Measurements from ENCODE around the gene DHRS13.
"Not testable (repeated sequence)": the region's sequence is repeated elsewhere in the genome, so short reads cannot be mapped to it uniquely, and the experiment has no call there.

DHRS13 gene

DNA sequence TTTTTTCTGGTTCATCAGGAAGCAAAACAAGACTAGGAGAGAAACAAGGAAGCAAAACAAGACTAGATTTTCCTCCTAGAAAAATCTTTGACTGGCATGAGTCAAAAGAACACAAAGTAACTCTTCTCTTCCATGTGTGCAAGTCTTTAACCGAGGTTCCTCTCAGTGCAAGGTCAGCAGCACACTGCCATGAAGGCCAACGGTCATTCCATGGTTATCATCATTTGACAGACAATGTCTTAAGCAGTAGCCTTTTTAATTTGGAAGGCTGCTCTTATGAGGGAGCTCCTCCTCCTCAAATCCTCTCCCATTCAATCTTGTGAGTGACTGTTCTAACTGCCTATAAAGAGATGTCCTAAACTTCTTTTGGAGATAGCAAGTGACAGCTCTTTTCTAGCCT lies 15.4 kb upstream of the DHRS13 start:
- H3K4me3 Mint-ChIP-seq, result no peak overlapping the region
- ATAC-seq (replicated peaks) (no peak), DNase-seq (no peak)
- H3K9me3 Mint-ChIP-seq, result no peaks in the 10 kb centered on the region
- no peak overlapping the region for H3K27ac Mint-ChIP-seq
- H3K27me3 Mint-ChIP-seq, result no peaks in the 10 kb centered on the region
- peaks cover 50 to 72% of the 10 kb centered on the region in 2 donors for H3K36me3 Mint-ChIP-seq
- peaks cover 0 to 1% of the 10 kb centered on the region in 2 donors for H3K4me1 Mint-ChIP-seq

DNA sequence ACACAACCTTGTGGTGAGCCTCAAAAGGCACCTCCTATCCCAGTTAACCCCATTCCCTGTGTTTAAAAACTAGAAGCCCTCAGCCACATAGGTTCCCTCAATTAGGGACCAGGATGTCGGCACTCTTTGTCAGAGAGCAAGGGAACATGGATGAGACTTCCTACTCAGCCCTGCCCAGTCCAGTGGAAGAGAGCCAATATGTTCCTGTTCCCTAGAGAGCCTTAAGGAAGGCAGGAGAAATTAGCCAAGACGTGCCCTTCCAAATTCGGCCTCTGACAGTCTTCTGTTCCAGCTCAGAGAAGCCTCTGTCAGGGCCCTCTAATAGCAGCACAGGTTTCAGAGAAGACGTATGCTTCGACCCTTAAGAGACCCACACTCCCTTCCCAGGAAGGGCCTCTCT lies 14.6 kb upstream of the DHRS13 start:
- peaks cover 52 to 74% of the 10 kb centered on the region in 2 donors for H3K36me3 Mint-ChIP-seq
- no peak for DNase-seq
- no peak overlapping the region for H3K4me3 Mint-ChIP-seq
- H3K4me1 Mint-ChIP-seq, result peaks cover 0 to 1% of the 10 kb centered on the region in 2 donors
- no peaks in the 10 kb centered on the region for H3K9me3 Mint-ChIP-seq
- no peak for ATAC-seq (replicated peaks)
- no peaks in the 10 kb centered on the region for H3K27me3 Mint-ChIP-seq
- peak overlapping the region; percentile 25 for H3K27ac Mint-ChIP-seq

GRCh38 chr17:28917029-28917428 lies 14.2 kb upstream of the DHRS13 start:
- no peaks in the 10 kb centered on the region for H3K27me3 Mint-ChIP-seq
- H3K4me1 Mint-ChIP-seq, result peaks cover 0 to 1% of the 10 kb centered on the region in 2 donors
- no peak for ATAC-seq (replicated peaks)
- H3K9me3 Mint-ChIP-seq, result no peaks in the 10 kb centered on the region
- peaks cover 55 to 76% of the 10 kb centered on the region in 2 donors for H3K36me3 Mint-ChIP-seq
- no peak for DNase-seq
- peak overlapping the region; percentile 9 for H3K27ac Mint-ChIP-seq
- H3K4me3 Mint-ChIP-seq, result no peak overlapping the region

DNA sequence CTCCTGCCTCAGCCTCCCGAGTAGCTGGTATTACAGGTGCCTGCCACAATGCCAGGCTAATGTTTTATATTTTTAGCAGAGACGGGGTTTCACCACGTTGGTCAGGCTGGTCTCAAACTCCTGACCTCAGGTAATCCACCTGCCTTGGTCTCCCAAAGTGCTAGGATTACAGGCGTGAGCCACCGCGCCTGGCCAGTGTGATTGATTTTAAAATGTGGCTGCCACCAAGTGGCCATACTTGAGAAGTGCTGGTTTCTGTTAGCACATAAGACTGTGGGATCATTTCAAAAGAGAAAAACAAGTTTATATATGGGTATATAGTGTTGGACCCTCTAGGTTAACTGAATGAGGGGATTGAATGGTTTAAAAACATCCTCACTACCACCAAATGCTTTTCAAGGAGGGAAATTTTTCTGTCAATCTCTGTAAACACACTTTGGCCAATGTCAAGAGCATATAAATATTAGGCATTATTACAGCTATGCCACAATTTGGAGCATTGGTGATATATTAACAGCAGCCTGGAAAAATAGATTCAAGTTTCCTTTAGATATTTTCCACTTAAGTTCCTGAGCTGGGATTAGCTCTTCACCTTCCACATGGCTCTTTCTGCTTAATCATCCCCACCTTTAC lies 13.5 kb upstream of the DHRS13 start:
- peaks cover 54 to 74% of the 10 kb centered on the region in 2 donors for H3K36me3 Mint-ChIP-seq
- H3K4me3 Mint-ChIP-seq, result no peak overlapping the region
- no peaks in the 10 kb centered on the region for H3K27me3 Mint-ChIP-seq
- peaks cover 0 to 1% of the 10 kb centered on the region in 2 donors for H3K4me1 Mint-ChIP-seq
- DNase-seq (no peak), ATAC-seq (replicated peaks) (peak; percentile 73 to 86)
- H3K27ac Mint-ChIP-seq, result peak overlapping the region; percentile 16
- no peaks in the 10 kb centered on the region for H3K9me3 Mint-ChIP-seq

DNA sequence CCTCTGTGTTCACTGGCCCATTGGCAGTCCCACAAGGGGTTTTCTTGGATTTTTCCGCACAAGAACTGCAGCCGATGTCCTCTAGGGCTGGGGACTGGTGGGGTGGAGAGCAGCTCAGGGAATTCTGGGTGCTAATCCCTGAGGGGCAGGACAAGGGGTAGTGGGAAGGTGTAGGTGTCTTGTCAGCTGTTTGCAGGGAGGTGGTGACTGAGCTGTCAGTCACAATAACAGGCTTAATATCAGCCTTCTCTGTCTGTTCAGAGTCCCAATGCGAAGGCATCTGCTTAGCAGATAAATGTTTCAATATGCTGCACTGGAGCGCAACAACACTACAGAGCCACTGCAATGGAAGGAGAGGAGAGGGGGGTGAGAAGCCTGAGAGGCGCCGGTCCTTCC lies 10.1 kb upstream of the DHRS13 start:
- no peaks in the 10 kb centered on the region for H3K9me3 Mint-ChIP-seq
- H3K27ac Mint-ChIP-seq, result peak overlapping the region; percentile 62
- H3K36me3 Mint-ChIP-seq, result peaks cover 51 to 70% of the 10 kb centered on the region in 2 donors
- peaks cover 0 to 1% of the 10 kb centered on the region in 2 donors for H3K4me1 Mint-ChIP-seq
- no peak for ATAC-seq (replicated peaks)
- DNase-seq, result no peak
- no peaks in the 10 kb centered on the region for H3K27me3 Mint-ChIP-seq
- no peak overlapping the region for H3K4me3 Mint-ChIP-seq

DNA sequence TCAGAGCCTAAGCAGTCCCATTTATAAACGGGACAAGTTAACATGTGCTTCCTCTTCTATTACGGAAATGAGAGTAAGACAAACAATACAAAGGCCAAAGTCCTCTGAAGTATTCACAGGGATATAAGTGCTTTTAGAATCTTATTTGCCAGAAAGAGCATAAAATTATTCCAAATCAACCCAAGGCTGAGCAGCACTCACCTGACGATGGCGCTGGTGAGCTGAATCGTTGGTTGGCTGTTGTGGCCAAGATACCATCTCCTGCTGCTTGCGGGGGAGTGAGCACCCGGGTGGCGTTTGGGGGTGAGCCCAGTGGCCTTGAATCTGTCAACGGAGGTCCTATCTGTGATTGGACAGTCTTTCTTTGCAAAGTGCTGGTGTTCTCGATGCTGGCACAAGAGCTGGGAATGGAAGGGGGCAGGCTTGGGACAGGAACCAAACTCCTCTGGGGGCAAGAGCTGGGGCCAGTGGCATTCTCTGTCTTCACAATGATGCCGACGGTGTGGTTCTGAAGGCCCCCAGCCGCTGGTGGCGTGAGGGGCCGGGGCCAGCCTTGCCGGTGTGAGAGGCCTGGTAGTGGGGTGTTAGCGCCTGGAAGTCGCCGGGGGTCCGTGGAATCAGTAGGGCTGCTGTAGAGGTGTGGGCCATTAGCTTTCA lies 9.5 kb upstream of the DHRS13 start:
- peak overlapping the region; percentile 62 for H3K27ac Mint-ChIP-seq
- peaks cover under 1 to 1% of the 10 kb centered on the region in 2 donors for H3K4me1 Mint-ChIP-seq
- H3K27me3 Mint-ChIP-seq, result no peaks in the 10 kb centered on the region
- H3K36me3 Mint-ChIP-seq, result peaks cover 50 to 69% of the 10 kb centered on the region in 2 donors
- no peaks in the 10 kb centered on the region for H3K9me3 Mint-ChIP-seq
- no peak overlapping the region for H3K4me3 Mint-ChIP-seq
- ATAC-seq (replicated peaks) (no peak), DNase-seq (no peak)

DNA sequence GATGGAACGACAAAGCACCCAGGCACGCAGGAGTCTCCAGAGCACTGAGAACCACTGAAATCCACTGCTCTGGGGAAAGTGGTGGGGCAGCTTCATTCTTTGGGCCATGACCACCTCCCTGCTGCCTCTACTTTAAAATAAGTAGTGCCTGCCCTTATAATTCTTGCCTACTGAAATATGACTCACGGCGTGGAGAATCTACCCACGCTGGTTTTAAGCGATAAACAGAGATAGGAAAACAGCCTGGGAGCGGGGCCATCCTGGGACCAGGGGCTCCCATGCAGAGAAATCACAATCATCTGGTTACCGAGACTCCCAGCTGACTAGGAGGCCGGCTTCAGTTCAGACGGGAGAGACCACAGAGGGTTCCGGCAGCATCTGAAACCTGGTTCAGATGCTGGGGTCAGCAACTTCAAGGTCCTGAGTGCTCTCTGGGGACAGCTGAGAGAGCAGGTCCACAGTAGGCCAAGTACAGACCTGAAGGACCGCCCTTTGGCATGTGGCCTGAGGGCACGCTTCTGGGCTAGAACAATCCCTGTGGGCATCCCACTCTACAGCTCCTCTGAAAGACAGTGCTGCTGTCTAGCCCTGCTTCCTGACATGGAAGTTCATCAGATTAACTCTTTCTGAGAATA lies 8.6 kb upstream of the DHRS13 start:
- ATAC-seq (replicated peaks), result no peak
- H3K27ac Mint-ChIP-seq, result no peak overlapping the region
- H3K27me3 Mint-ChIP-seq, result no peaks in the 10 kb centered on the region
- H3K9me3 Mint-ChIP-seq, result no peaks in the 10 kb centered on the region
- peaks cover 53 to 70% of the 10 kb centered on the region in 2 donors for H3K36me3 Mint-ChIP-seq
- H3K4me1 Mint-ChIP-seq, result peaks cover 8 to 10% of the 10 kb centered on the region in 2 donors
- no peak for DNase-seq
- no peak overlapping the region for H3K4me3 Mint-ChIP-seq

GRCh38 chr17:28910534-28910933 lies 7.7 kb upstream of the DHRS13 start:
- no peak for DNase-seq
- Mint-ChIP-seq H3K27me3 (no peaks in the 10 kb centered on the region), H3K4me3 (no peak overlapping the region), H3K4me1 (peaks cover 16 to 20% of the 10 kb centered on the region in 2 donors), H3K9me3 (no peaks in the 10 kb centered on the region), H3K36me3 (peaks cover 48 to 68% of the 10 kb centered on the region in 2 donors), H3K27ac (no peak overlapping the region)
- ATAC-seq (replicated peaks), result no peak

DNA sequence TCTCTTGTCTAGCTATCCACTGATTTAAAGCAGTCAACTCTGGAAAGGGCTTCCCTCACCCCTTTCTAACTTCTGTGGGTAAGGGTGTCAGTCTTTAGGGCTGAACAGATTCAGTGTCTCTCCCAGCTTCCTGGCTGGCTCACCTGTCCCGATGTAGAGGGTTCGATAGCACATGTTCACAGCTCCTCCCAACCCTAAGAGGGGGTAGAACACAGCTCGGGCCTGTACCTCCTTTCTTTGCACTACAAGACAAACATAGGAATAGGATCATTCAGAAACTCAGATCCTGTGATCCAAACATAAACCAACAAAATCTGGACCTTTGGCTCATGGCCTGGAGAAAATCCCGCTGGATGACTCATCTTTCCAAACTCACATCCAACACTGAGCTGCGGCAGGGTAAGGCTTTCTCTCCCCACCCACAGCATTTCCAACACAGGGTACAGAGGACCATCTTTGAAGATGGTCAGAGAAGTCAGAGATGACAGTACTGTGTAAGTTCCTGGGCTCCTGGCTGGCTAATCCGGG lies 5.8 kb upstream of the DHRS13 start:
- no peak for DNase-seq
- H3K27ac Mint-ChIP-seq, result no peak overlapping the region
- H3K4me3 Mint-ChIP-seq, result no peak overlapping the region
- ATAC-seq (replicated peaks), result no peak
- no peaks in the 10 kb centered on the region for H3K9me3 Mint-ChIP-seq
- peaks cover 46 to 65% of the 10 kb centered on the region in 2 donors for H3K36me3 Mint-ChIP-seq
- H3K27me3 Mint-ChIP-seq, result no peaks in the 10 kb centered on the region
- peaks cover 24 to 38% of the 10 kb centered on the region in 2 donors for H3K4me1 Mint-ChIP-seq

GRCh38 chr17:28907709-28908475 lies 5.0 kb upstream of the DHRS13 start:
- peaks cover 30 to 45% of the 10 kb centered on the region in 2 donors for H3K4me1 Mint-ChIP-seq
- no peak for ATAC-seq (replicated peaks)
- H3K9me3 Mint-ChIP-seq, result no peaks in the 10 kb centered on the region
- H3K4me3 Mint-ChIP-seq, result no peak overlapping the region
- H3K36me3 Mint-ChIP-seq, result peaks cover 42 to 57% of the 10 kb centered on the region in 2 donors
- H3K27me3 Mint-ChIP-seq, result no peaks in the 10 kb centered on the region
- H3K27ac Mint-ChIP-seq, result peak overlapping the region; percentile 91
- no peak for DNase-seq

DNA sequence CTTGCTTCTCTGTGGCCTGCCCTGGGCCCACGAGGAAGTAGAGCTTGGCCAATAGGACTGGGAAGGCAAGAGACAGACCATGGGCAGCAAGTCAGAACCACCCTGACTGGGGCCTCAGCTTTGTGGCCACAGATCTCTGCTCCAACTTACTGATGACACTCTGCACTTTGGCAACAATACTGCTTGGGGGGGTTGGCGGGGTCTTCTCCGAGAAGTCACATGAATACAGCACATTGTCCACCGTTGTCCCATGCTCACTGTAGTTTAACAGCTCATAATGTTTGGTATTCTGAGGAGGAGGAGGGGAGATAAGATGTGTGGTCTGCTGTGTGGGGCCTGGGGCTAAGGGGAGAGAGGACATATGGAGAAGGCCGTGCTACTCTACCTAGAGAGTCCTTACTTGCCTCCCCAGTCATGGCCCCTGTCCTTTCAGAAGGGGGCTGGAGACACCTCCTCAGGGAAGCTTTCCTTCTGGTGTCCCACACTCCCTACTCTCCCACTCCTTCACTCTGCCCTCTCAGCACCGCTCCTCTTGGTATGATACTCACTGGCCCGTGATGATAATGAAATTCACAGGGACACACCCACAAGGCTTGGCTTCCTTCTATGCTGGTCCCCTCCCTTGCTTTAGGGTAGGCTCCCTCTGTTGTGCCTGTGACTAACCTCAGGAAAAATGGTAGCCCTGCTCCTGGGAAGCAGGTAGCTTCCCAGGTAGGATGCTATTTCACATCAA lies 4.0 kb upstream of the DHRS13 start:
- H3K9me3 Mint-ChIP-seq, result no peaks in the 10 kb centered on the region
- DNase-seq (no peak), ATAC-seq (replicated peaks) (no peak)
- no peak overlapping the region for H3K4me3 Mint-ChIP-seq
- H3K27me3 Mint-ChIP-seq, result no peaks in the 10 kb centered on the region
- peaks cover 37 to 52% of the 10 kb centered on the region in 2 donors for H3K36me3 Mint-ChIP-seq
- peaks cover 34 to 50% of the 10 kb centered on the region in 2 donors for H3K4me1 Mint-ChIP-seq
- peak overlapping the region; percentile 91 for H3K27ac Mint-ChIP-seq

GRCh38 chr17:28906276-28906675 lies 3.4 kb upstream of the DHRS13 start:
- DNase-seq (no peak), ATAC-seq (replicated peaks) (no peak)
- no peaks in the 10 kb centered on the region for H3K9me3 Mint-ChIP-seq
- peak overlapping the region; percentile 91 for H3K27ac Mint-ChIP-seq
- peaks cover 33 to 55% of the 10 kb centered on the region in 2 donors for H3K36me3 Mint-ChIP-seq
- peaks cover 39 to 56% of the 10 kb centered on the region in 2 donors for H3K4me1 Mint-ChIP-seq
- no peak overlapping the region for H3K4me3 Mint-ChIP-seq
- no peaks in the 10 kb centered on the region for H3K27me3 Mint-ChIP-seq

- Mint-ChIP-seq H3K27ac (no peak overlapping the region), H3K36me3 (peaks cover 39 to 52% of the 10 kb centered on the region in 2 donors), H3K27me3 (no peaks in the 10 kb centered on the region), H3K4me1 (peaks cover 47 to 69% of the 10 kb centered on the region in 2 donors), H3K9me3 (no peaks in the 10 kb centered on the region), H3K4me3 (no peak overlapping the region)
- no peak for DNase-seq
- no peak for ATAC-seq (replicated peaks)
These were observed 1.9 kb upstream of the DHRS13 start for GRCh38 chr17:28904800-28905199.

GRCh38 chr17:28903546-28903841 lies 615 bp upstream of the DHRS13 start:
- not testable (repeated sequence) for H3K27me3 Mint-ChIP-seq; H3K9me3 Mint-ChIP-seq; ATAC-seq (replicated peaks); DNase-seq
- peaks cover 42 to 56% of the 10 kb centered on the region in 2 donors for H3K36me3 Mint-ChIP-seq
- H3K4me1 Mint-ChIP-seq, result peaks cover 53 to 79% of the 10 kb centered on the region in 2 donors
- peak overlapping the region; percentile 81 for H3K27ac Mint-ChIP-seq
- peak overlapping the region; percentile 54 to 84 for H3K4me3 Mint-ChIP-seq
